Lung (tissue), 12 donors: ENCODE data around the gene L3MBTL1. TPM values are rescaled to one million over a fixed set of nuclear protein-coding genes. Genes with fewer than 3 reads are reported as not detected.
"Not testable (repeated sequence)": the region's sequence is repeated elsewhere in the genome, so short reads cannot be mapped to it uniquely, and the experiment has no call there.

Experiments used
- ATAC-seq: fragments of 200-7000 bp; cut with Tn5 transposase; one replicate; pipeline ENCODE4 v1.9.1; 2020; ENCODE audit warnings: moderate number of reproducible peaks; ENCODE audit not compliant: insufficient read depth, low FRiP score
- DNase-seq, 3 donors: peaks; one replicate each; pipeline ENCODE4 v3.0.0-alpha.2; 2013 to 2017
- H3K27ac ChIP-seq, 2 donors: one replicate each; pipeline ENCODE4 v1.5.1; 2013; ENCODE audit warnings: mild to moderate bottlenecking in 2 of 2, moderate library complexity in 2 of 2, control low read depth in 1 of 2, inconsistent platforms in 1 of 2, low read depth in 1 of 2, low read length in 1 of 2
- H3K27me3 ChIP-seq, 3 donors: one replicate each; pipeline ENCODE4 v1.5.1; 2013; ENCODE audit warnings: low read length in 2 of 3; ENCODE audit not compliant: control insufficient read depth in 3 of 3, insufficient read depth in 3 of 3
- H3K36me3 ChIP-seq, 4 donors: one replicate each; pipeline ENCODE4 v1.5.1; 2013; ENCODE audit warnings: low read length in 4 of 4, mild to moderate bottlenecking in 1 of 4, moderate library complexity in 1 of 4; ENCODE audit not compliant: control insufficient read depth in 4 of 4, insufficient read depth in 4 of 4
- H3K4me1 ChIP-seq, 5 donors: one replicate each; pipeline ENCODE4 v1.5.1; 2013; ENCODE audit warnings: low read length in 5 of 5, mild to moderate bottlenecking in 2 of 5, moderate library complexity in 1 of 5; ENCODE audit not compliant: control insufficient read depth in 5 of 5, insufficient read depth in 5 of 5
- H3K4me3 ChIP-seq: one replicate; pipeline ENCODE4 v1.5.1; 2013; ENCODE audit warnings: mild to moderate bottlenecking, control low read depth, moderate library complexity
- H3K9ac ChIP-seq, 2 donors: one replicate each; pipeline ENCODE4 v1.5.1; 2013; ENCODE audit warnings: low read length in 2 of 2, control low read depth in 1 of 2; ENCODE audit not compliant: insufficient read depth in 1 of 2
- H3K9me3 ChIP-seq, 4 donors: one replicate each; pipeline ENCODE4 v1.5.1; 2013; ENCODE audit warnings: low read length in 3 of 4, mild to moderate bottlenecking in 1 of 4, moderate library complexity in 1 of 4; ENCODE audit not compliant: control insufficient read depth in 4 of 4, insufficient read depth in 3 of 4
- WGBS, 2 donors: extraction: QIAGEN DNeasy Blood & Tissue Kit; methylation state at CpG; one replicate each; pipeline ENCODE4 v1.1.7; 2013; 5-methylcytosine and 5-hydroxymethylcytosine counted together
- polyA plus RNA-seq, 2 donors: library from polyadenylated mRNA; stranded (reverse); fragments of 200-250 nt; gene quantifications; one replicate each; pipeline ENCODE4 v1.2.1, GENCODE V29; 2013
- total RNA-seq, 2 donors: library from RNA; depleted of rRNA in 1 of 2; stranded (reverse); fragments of >200 nt in 1 of 2; gene quantifications; one replicate each; pipeline ENCODE4 v1.2.1, GENCODE V29; 2014 to 2021
- TF ChIP-seq, protein P1 (sequence below): IDR thresholded peaks from 2 replicates; pipeline ENCODE4 v1.5.1; 2012; ENCODE audit warnings: mild to moderate bottlenecking; ENCODE audit errors: control extremely low read depth, extremely low read depth
- donor health status: control.
- donor health status: control.
- donor health status: Bipolar disorder and iron deficiency.
- donor health status: healthy.
- donor health status: DM: yes; HTN: yes; CAD: no.

L3MBTL1 gene
- total and polyA plus RNA-seq, 4 donors, result 1.7 to 18.6 (median 6.6) TPM

DNA sequence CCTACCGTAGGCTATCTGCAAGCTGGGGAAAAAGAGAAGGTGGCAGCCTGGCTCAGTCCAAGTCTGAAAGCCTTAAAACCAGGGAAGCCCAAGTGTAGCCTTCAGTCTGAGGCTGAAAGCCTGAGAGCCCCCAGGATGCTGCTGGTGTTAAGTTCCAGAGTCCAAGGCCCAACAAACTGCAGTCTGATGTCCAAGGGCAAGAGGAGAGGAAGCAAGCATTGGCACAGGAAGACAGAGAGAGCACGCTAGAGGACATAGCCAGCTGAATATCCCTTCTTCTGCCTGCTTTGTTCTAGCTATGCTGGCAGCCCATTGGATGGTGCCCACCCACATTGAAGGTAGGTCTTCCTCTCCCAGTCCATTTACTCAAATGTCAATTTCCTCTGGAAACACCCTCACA lies 12.1 kb upstream of the L3MBTL1 start:
- Histone ChIP-seq H3K9ac (no peak overlapping the region), H3K27me3 (no peaks in the 10 kb centered on the region), H3K36me3 (no peaks in the 10 kb centered on the region), H3K9me3 (peaks cover 0 to 3% (median 0%) of the 10 kb centered on the region in 4 donors), H3K4me3 (no peak overlapping the region), H3K27ac (no peak overlapping the region), H3K4me1 (no peaks in the 10 kb centered on the region)
- ATAC-seq (no peak), DNase-seq (no peak)
- WGBS, 2 donors, result 64 to 83% methylated on average over 2 of the region's 2 CpGs
- TF ChIP-seq, protein P1, sequence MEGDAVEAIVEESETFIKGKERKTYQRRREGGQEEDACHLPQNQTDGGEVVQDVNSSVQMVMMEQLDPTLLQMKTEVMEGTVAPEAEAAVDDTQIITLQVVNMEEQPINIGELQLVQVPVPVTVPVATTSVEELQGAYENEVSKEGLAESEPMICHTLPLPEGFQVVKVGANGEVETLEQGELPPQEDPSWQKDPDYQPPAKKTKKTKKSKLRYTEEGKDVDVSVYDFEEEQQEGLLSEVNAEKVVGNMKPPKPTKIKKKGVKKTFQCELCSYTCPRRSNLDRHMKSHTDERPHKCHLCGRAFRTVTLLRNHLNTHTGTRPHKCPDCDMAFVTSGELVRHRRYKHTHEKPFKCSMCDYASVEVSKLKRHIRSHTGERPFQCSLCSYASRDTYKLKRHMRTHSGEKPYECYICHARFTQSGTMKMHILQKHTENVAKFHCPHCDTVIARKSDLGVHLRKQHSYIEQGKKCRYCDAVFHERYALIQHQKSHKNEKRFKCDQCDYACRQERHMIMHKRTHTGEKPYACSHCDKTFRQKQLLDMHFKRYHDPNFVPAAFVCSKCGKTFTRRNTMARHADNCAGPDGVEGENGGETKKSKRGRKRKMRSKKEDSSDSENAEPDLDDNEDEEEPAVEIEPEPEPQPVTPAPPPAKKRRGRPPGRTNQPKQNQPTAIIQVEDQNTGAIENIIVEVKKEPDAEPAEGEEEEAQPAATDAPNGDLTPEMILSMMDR, result no peak

DNA sequence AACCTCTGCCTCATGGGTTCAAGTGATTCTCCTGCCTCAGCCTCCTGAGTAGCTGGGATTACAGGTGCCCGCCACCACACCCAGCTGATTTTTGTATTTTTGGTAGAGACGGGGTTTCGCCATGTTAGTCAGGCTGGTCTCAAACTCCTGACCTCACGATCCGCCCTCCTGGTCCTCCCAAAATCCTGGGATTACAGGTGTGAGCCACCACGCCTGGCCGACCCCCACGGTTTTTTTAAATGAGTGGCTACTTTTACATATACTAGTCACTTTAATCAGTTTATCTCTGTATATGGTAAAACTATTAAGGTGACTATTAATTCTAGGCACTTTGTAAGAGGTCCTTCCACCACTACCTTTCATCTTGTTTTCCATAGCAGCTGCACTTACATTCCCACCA lies 5.5 kb upstream of the L3MBTL1 start:
- H3K9ac ChIP-seq, H3K36me3 ChIP-seq, DNase-seq, H3K9me3 ChIP-seq, H3K4me3 ChIP-seq, H3K27ac ChIP-seq, ATAC-seq, H3K4me1 ChIP-seq: not testable (repeated sequence)
- H3K27me3 ChIP-seq, result peaks cover 0 to 11% (median 10%) of the 10 kb centered on the region in 3 donors
- 95% methylated on average over 8 of the region's 8 CpGs for WGBS, 2 donors

- DNase-seq, result no peak
- Histone ChIP-seq H3K27ac (no peak overlapping the region), H3K36me3 (no peaks in the 10 kb centered on the region), H3K9ac (no peak overlapping the region), H3K27me3 (peaks cover 2 to 19% (median 12%) of the 10 kb centered on the region in 3 donors), H3K9me3 (no peaks in the 10 kb centered on the region), H3K4me1 (peaks cover 0 to 13% (median 0%) of the 10 kb centered on the region in 5 donors), H3K4me3 (no peak overlapping the region)
- no peak for ATAC-seq
- 95 to 96% methylated on average over 7 of the region's 7 CpGs for WGBS, 2 donors
- TF ChIP-seq, protein P1, result no peak
These were observed 1.3 kb upstream of the L3MBTL1 start for GRCh38 chr20:43506238-43506637.

DNA sequence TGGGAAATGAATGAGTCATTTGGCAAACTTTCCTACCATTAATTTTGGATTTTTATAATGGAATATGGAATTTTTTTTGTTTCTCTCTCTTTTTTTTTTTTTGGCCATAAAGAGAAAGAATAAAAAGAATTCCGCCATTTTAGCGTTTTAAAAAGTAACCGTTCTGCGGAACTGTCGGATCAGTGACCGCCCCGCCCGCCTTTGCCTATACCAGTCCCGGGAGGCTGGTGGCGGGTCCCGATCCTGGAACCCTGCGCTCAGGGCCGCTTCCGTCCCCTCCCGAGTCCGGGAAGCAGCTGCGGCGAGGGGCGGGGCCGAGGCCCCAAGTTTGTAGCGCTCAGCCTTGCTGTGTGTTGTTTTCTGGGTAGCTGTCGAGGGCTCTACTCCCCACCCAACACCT lies 609 bp downstream of the L3MBTL1 start:
- Histone ChIP-seq H3K27me3 (peaks cover 2 to 19% (median 12%) of the 10 kb centered on the region in 3 donors), H3K27ac (no peak overlapping the region), H3K36me3 (no peaks in the 10 kb centered on the region), H3K4me1 (peaks cover 0 to 16% (median 0%) of the 10 kb centered on the region in 5 donors), H3K9ac (no peak overlapping the region), H3K9me3 (no peaks in the 10 kb centered on the region), H3K4me3 (no peak overlapping the region)
- ATAC-seq (no peak), DNase-seq (peak in 1 of 3 donors; percentile 15)
- 5 to 9% methylated on average over 22 of the region's 22 CpGs for WGBS, 2 donors
- TF ChIP-seq, protein P1, result no peak
